Right lobe of liver (tissue), 4 donors: Measurements from ENCODE around the gene SYT17.

ENCODE experiments used
- CTCF ChIP-seq, 4 donors: fragments of 200-600 bp in 3 of 4; fragments of 450-650 bp in 1 of 4; IDR thresholded peaks; one replicate each; pipeline versions ENCODE4 v1.5.1 to v1.8.0; 2016 to 2022; ENCODE audit warnings: antibody characterized with exemption in 4 of 4, mild to moderate bottlenecking in 2 of 4
- POLR2A ChIP-seq: fragments of 450-650 bp; IDR thresholded peaks from one replicate; pipeline ENCODE4 v1.6.1; 2017; ENCODE audit warnings: antibody characterized with exemption, mild to moderate bottlenecking
- donor health status: DM: no; HTN: no; CAD: no.
- donor health status: DM: no; HTN: no; CAD: no.
- donor health status: DM: no; HTN: yes; CAD: no.

- TF ChIP-seq CTCF (IDR thresholded peaks at IDR 0.05): no peak
- no peak for TF ChIP-seq POLR2A
Measured at GRCh38 chr16:19232988-19233387, 64.9 kb downstream of the SYT17 start.
